Common myeloid progenitor, CD34-positive (primary cell): ENCODE data around the gene CLIC1.

Experiments used
- CTCF ChIA-PET: fragments of 350-600 bp; sonication (Branson Sonifier 250); formaldehyde crosslinking; loops from one replicate; lab custom pipeline; 2021; ENCODE audit warnings: antibody characterized with exemption; lab: Charles Lee
- POLR2A ChIA-PET: fragments of 350-600 bp; sonication (Branson Sonifier 250); formaldehyde crosslinking; loops from one replicate; lab custom pipeline; 2021; ENCODE audit warnings: antibody characterized with exemption; lab: Charles Lee
- DNase-seq, 3 donors: peaks; one replicate each; pipeline versions ENCODE4 v3.0.0 to v3.0.0-alpha.2; 2013
- H3K27ac ChIP-seq, 2 experiments: 1 replicate in 1 of 2; 2 replicates in 1 of 2; pipeline ENCODE4 v1.7.0; 2013; ENCODE audit warnings: inconsistent platforms in 2 of 2, low read length in 2 of 2, mild to moderate bottlenecking in 2 of 2, low read depth in 1 of 2, moderate library complexity in 1 of 2; ENCODE audit not compliant: severe bottlenecking in 2 of 2, insufficient read depth in 1 of 2, poor library complexity in 1 of 2
- H3K27me3 ChIP-seq, 5 experiments: replicated peaks in 2 of 5; 1 replicate in 3 of 5; 2 replicates in 2 of 5; pipeline versions ENCODE4 v1.6.1 to v1.7.0; 2013; ENCODE audit warnings: low read length in 4 of 5, mild to moderate bottlenecking in 2 of 5, moderate library complexity in 2 of 5, inconsistent platforms in 1 of 5; ENCODE audit not compliant: insufficient read depth in 5 of 5, control insufficient read depth in 4 of 5
- H3K36me3 ChIP-seq, 4 experiments: 1 replicate in 2 of 4; 2 replicates in 2 of 4; pipeline versions ENCODE4 v1.6.1 to v1.7.0; 2013; ENCODE audit warnings: low read length in 3 of 4, control low read depth in 1 of 4, mild to moderate bottlenecking in 1 of 4; ENCODE audit not compliant: control insufficient read depth in 4 of 4, insufficient read depth in 4 of 4
- H3K4me1 ChIP-seq, 4 experiments: 1 replicate in 3 of 4; 2 replicates in 1 of 4; pipeline versions ENCODE4 v1.6.1 to v1.7.1; 2013; ENCODE audit warnings: low read length in 3 of 4, mild to moderate bottlenecking in 3 of 4, control low read depth in 1 of 4, inconsistent platforms in 1 of 4, moderate library complexity in 1 of 4; ENCODE audit not compliant: control insufficient read depth in 4 of 4, insufficient read depth in 4 of 4; ENCODE audit errors: control extremely low read depth in 1 of 4
- H3K4me3 ChIP-seq, 7 experiments: 1 replicate in 4 of 7; 2 replicates in 3 of 7; pipeline versions ENCODE4 v1.5.1 to v1.7.0; 2013; ENCODE audit warnings: mild to moderate bottlenecking in 7 of 7, low read length in 6 of 7, moderate library complexity in 6 of 7, inconsistent platforms in 2 of 7, low read depth in 2 of 7, control low read depth in 1 of 7; ENCODE audit not compliant: insufficient read depth in 4 of 7, control insufficient read depth in 1 of 7; ENCODE audit errors: extremely low read depth in 1 of 7
- H3K9me3 ChIP-seq, 5 experiments: 1 replicate in 4 of 5; 2 replicates in 1 of 5; pipeline versions ENCODE4 v1.6.1 to v1.7.1; 2013; ENCODE audit warnings: low read length in 4 of 5, mild to moderate bottlenecking in 2 of 5, inconsistent platforms in 1 of 5, low read depth in 1 of 5, moderate library complexity in 1 of 5; ENCODE audit not compliant: control insufficient read depth in 4 of 5, insufficient read depth in 2 of 5; ENCODE audit errors: control extremely low read depth in 1 of 5
- WGBS: methylation state at CpG from one replicate; pipeline ENCODE4 v1.1.5; 2013; ENCODE audit not compliant: insufficient coverage; 5-methylcytosine and 5-hydroxymethylcytosine counted together

Gene CLIC1

GRCh38 chr6:31739639-31740396 lies 3.5 kb upstream of the CLIC1 start, which contains the start of gene MSH5:
Gene MSH5, plus strand, starts transcription at chr6:31740005. Its CDS starts 462 bp downstream, at chr6:31740467.
- WGBS = 0% methylated on average over 49 of the region's 58 CpGs
- Histone ChIP-seq H3K4me3 (peak within 1 kb of the TSS; percentile 71 to 100 (median 75)), H3K27me3 (no peaks in the 10 kb centered on the region), H3K36me3 (peaks cover 2 to 28% (median 18%) of the 10 kb centered on the region in 4 experiments), H3K9me3 (no peaks in the 10 kb centered on the region), H3K4me1 (peaks cover 15 to 56% (median 44%) of the 10 kb centered on the region in 4 experiments), H3K27ac (peak within 1 kb of the TSS; percentile 99)
- CTCF ChIA-PET = interaction anchor here (0.7 to 19.7 kb wide), 12 partner anchors 11 to 124 kb away, joined by 3 to 268 read pairs (median 5); partner anchors contain the start of genes DDAH2, LSM2, LY6G6C and MPIG6B
- POLR2A ChIA-PET = interaction anchor here (0.5 to 4.0 kb wide), 11 partner anchors 8 to 219 kb away, joined by 3 to 53 read pairs (median 4); partner anchors contain the start of genes DDAH2, HSPA1B, LSM2 and MPIG6B
- peak; percentile 96 to 98 (median 97) for DNase-seq

GRCh38 chr6:31737991-31738979 lies 2.0 kb upstream of the CLIC1 start:
- Histone ChIP-seq H3K27me3 (no peaks in the 10 kb centered on the region), H3K36me3 (peaks cover 4 to 28% (median 22%) of the 10 kb centered on the region in 4 experiments), H3K27ac (peak overlapping the region; percentile 99), H3K4me3 (peak overlapping the region; percentile 2 to 100 (median 96)), H3K9me3 (no peaks in the 10 kb centered on the region), H3K4me1 (peaks cover 22 to 71% (median 60%) of the 10 kb centered on the region in 4 experiments)
- WGBS = 0% methylated on average over 3 of the region's 6 CpGs
- POLR2A ChIA-PET = interaction anchor here (0.5 to 4.0 kb wide), 21 partner anchors 8 to 179 kb away, joined by 3 to 53 read pairs (median 5); partner anchors contain the start of genes ABHD16A, BAG6, C6orf47 and CSNK2B
- CTCF ChIA-PET = interaction anchor here (0.6 to 19.7 kb wide), 17 partner anchors 9 to 221 kb away, joined by 3 to 268 read pairs (median 4); partner anchors contain the start of genes DDAH2, HSPA1A, HSPA1L and LSM2
- DNase-seq = peak; percentile 96 to 98 (median 98)

GRCh38 chr6:31737315-31737990 lies 1.1 kb upstream of the CLIC1 start:
- DNase-seq = peak; percentile 59 to 90 (median 84)
- CTCF ChIA-PET = interaction anchor here (0.9 to 19.7 kb wide), 12 partner anchors 9 to 222 kb away, joined by 3 to 268 read pairs (median 8); partner anchors contain the start of genes DDAH2, HSPA1A, HSPA1B and HSPA1L
- Histone ChIP-seq H3K4me1 (peaks cover 22 to 74% (median 62%) of the 10 kb centered on the region in 4 experiments), H3K36me3 (peaks cover 4 to 26% (median 22%) of the 10 kb centered on the region in 4 experiments), H3K4me3 (peak overlapping the region in 6 of 7 experiments; percentile 92 to 100 (median 96)), H3K9me3 (no peaks in the 10 kb centered on the region), H3K27me3 (no peaks in the 10 kb centered on the region), H3K27ac (peak overlapping the region; percentile 99)
- POLR2A ChIA-PET = interaction anchor here (0.5 to 4.0 kb wide), 20 partner anchors 7 to 1221 kb away, joined by 3 to 53 read pairs (median 5); partner anchors contain the start of genes ABHD16A, BAG6, C6orf47 and CSNK2B
- 0% methylated on average over 4 of the region's 7 CpGs for WGBS

GRCh38 chr6:31736768-31737314 lies 511 bp upstream of the CLIC1 start:
- peaks cover 8 to 27% (median 20%) of the 10 kb centered on the region in 4 experiments for H3K36me3 ChIP-seq
- POLR2A ChIA-PET = interaction anchor here (0.6 to 4.0 kb wide), 14 partner anchors 9 to 1221 kb away, joined by 3 to 21 read pairs (median 6); partner anchors contain the start of genes ABHD16A, C6orf47, CSNK2B and GPANK1
- H3K27me3 ChIP-seq = no peaks in the 10 kb centered on the region
- peak overlapping the region; percentile 99 for H3K27ac ChIP-seq
- CTCF ChIA-PET = interaction anchor here (1.3 to 19.7 kb wide), 9 partner anchors 8 to 222 kb away, joined by 3 to 268 read pairs (median 9); partner anchors contain the start of genes DDAH2, HSPA1B, MPIG6B and NELFE
- WGBS = 1% methylated on average over 10 of the region's 10 CpGs
- peaks cover 22 to 73% (median 62%) of the 10 kb centered on the region in 4 experiments for H3K4me1 ChIP-seq
- H3K4me3 ChIP-seq = peak overlapping the region in 6 of 7 experiments; percentile 92 to 100 (median 96)
- DNase-seq = peak in 1 of 3 donors; percentile 38
- no peaks in the 10 kb centered on the region for H3K9me3 ChIP-seq

DNA sequence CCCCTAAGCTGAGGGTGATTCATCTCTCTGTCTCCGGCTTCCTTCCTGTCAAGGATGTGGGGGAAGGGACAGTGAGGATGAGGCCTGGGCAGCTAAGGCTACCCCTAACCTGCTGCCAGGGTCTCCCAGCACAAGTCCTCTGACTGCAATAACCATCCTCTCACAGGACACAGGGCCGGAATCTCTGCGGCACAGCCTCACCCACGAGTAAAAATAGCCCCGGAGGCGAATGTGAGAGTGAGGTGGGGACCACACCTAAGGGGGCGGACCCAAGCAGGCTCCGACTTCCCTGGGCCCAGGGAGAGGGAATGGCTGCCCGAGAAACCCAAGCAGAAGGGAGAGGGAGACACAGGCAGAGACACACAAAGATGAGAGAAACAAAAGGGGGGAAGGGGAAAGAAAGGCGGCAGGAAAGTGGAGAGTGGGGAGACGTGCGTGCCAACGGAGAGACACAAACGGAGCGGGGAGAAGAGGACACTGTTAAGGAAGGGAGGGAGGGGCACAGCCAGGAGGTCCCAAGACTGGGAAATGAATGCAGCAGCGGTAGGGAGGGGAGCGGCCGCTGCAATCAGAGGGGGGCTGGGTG lies 1.4 kb downstream of the CLIC1 start:
- Histone ChIP-seq H3K4me3 (peak overlapping the region; percentile 80 to 100 (median 96)), H3K4me1 (peaks cover 18 to 68% (median 64%) of the 10 kb centered on the region in 4 experiments), H3K9me3 (no peaks in the 10 kb centered on the region), H3K27me3 (no peaks in the 10 kb centered on the region), H3K27ac (peak overlapping the region; percentile 99), H3K36me3 (peaks cover 11 to 39% (median 28%) of the 10 kb centered on the region in 4 experiments)
- peak; percentile 74 to 91 (median 89) for DNase-seq
- CTCF ChIA-PET = interaction anchor here (1.0 to 19.7 kb wide), 5 partner anchors 10 to 34 kb away, joined by 3 to 268 read pairs (median 6); partner anchors contain the start of gene SAPCD1
- under 1% methylated on average over 14 of the region's 18 CpGs for WGBS
- POLR2A ChIA-PET = interaction anchor here (0.7 to 3.3 kb wide), 6 partner anchors 7 to 128 kb away, joined by 4 to 21 read pairs (median 6); partner anchors contain the start of genes HSPA1B, LSM2 and NEU1
